CD14-positive monocyte (primary cell): Measurements from ENCODE around the gene IFFO2. TPM values are rescaled to one million over a fixed set of nuclear protein-coding genes. Genes with fewer than 3 reads are reported as not detected.
"Not testable (repeated sequence)": the region's sequence is repeated elsewhere in the genome, so short reads cannot be mapped to it uniquely, and the experiment has no call there.

Experiments used
- DNase-seq, 3 donors: peaks; one replicate each; pipeline ENCODE4 v3.0.0-alpha.2; 2011 to 2022
- H2AFZ ChIP-seq: 2 replicates; pipeline ENCODE4 v1.6.0; 2012; ENCODE audit warnings: mild to moderate bottlenecking, low read depth, low read length, inconsistent platforms; ENCODE audit not compliant: insufficient read depth, poor library complexity, severe bottlenecking
- H3K27ac ChIP-seq, 2 donors: 1 replicate in 1 of 2; 2 replicates in 1 of 2; pipeline ENCODE4 v1.5.1; 2012 to 2013; ENCODE audit warnings: low read length in 2 of 2, control low read depth in 1 of 2, inconsistent platforms in 1 of 2, low read depth in 1 of 2, mild to moderate bottlenecking in 1 of 2
- H3K27me3 ChIP-seq, 2 donors: one replicate each; pipeline versions ENCODE4 v1.6.0 to v1.6.1; 2011 to 2013; ENCODE audit warnings: low read length in 2 of 2; ENCODE audit not compliant: control insufficient read depth in 2 of 2, insufficient read depth in 2 of 2
- H3K36me3 ChIP-seq, 2 donors: replicated peaks in 1 of 2; 1 replicate in 1 of 2; 2 replicates in 1 of 2; pipeline versions ENCODE4 v1.5.1 to v1.6.1; 2012 to 2013; ENCODE audit warnings: low read length in 2 of 2, control low read depth in 1 of 2, inconsistent platforms in 1 of 2, mild to moderate bottlenecking in 1 of 2; ENCODE audit not compliant: insufficient read depth in 2 of 2, control insufficient read depth in 1 of 2
- H3K4me1 ChIP-seq, 2 donors: 1 replicate in 1 of 2; 2 replicates in 1 of 2; pipeline versions ENCODE4 v1.5.1 to v1.6.1; 2012 to 2013; ENCODE audit warnings: low read length in 2 of 2, control low read depth in 1 of 2, inconsistent platforms in 1 of 2, mild to moderate bottlenecking in 1 of 2, moderate library complexity in 1 of 2; ENCODE audit not compliant: insufficient read depth in 2 of 2, control insufficient read depth in 1 of 2
- H3K4me2 ChIP-seq: replicated peaks from 2 replicates; pipeline ENCODE3; 2012; ENCODE audit warnings: low read length, moderate library complexity, mild to moderate bottlenecking; ENCODE audit not compliant: poor library complexity, severe bottlenecking; ENCODE audit errors: extremely low read depth
- H3K4me3 ChIP-seq, 3 experiments: fragments of 200-600 bp in 1 of 3; sonication (generic) in 1 of 3; replicated peaks in 1 of 3; 1 replicate in 2 of 3; 2 replicates in 1 of 3; pipeline ENCODE4 v1.5.1; 2011 to 2013; ENCODE audit warnings: low read length in 3 of 3, mild to moderate bottlenecking in 3 of 3, control low read depth in 2 of 3, low read depth in 2 of 3, inconsistent platforms in 1 of 3, moderate library complexity in 1 of 3
- H3K79me2 ChIP-seq: 2 replicates; pipeline ENCODE4 v1.6.0; 2012; ENCODE audit warnings: mild to moderate bottlenecking, control low read depth, inconsistent platforms, low read length, moderate library complexity; ENCODE audit not compliant: insufficient read depth
- H3K9ac ChIP-seq: 2 replicates; pipeline ENCODE4 v1.6.0; 2017; ENCODE audit warnings: low read length, mild to moderate bottlenecking; ENCODE audit not compliant: insufficient read depth, poor library complexity, severe bottlenecking
- H3K9me3 ChIP-seq, 2 donors: replicated peaks in 1 of 2; 1 replicate in 1 of 2; 2 replicates in 1 of 2; pipeline versions ENCODE4 v1.5.1 to v1.6.1; 2012 to 2013; ENCODE audit warnings: low read length in 2 of 2, control low read depth in 1 of 2; ENCODE audit not compliant: control insufficient read depth in 1 of 2, insufficient read depth in 1 of 2
- H4K20me1 ChIP-seq: 2 replicates; pipeline ENCODE4 v1.6.0; 2012; ENCODE audit warnings: mild to moderate bottlenecking, low read length, control low read depth, moderate library complexity; ENCODE audit not compliant: insufficient read depth
- H3K27ac Mint-ChIP-seq, 7 donors: one replicate each; pipeline ENCODE4 v1.8.0; 2020; ENCODE audit warnings: mild to moderate bottlenecking in 7 of 7, mixed read lengths in 7 of 7, moderate library complexity in 6 of 7, inconsistent platforms in 2 of 7
- H3K27me3 Mint-ChIP-seq, 3 donors: one replicate each; pipeline ENCODE4 v1.8.0; 2021 to 2022; ENCODE audit warnings: low read depth in 3 of 3, mild to moderate bottlenecking in 3 of 3, mixed read lengths in 3 of 3, moderate library complexity in 3 of 3, inconsistent platforms in 1 of 3
- H3K36me3 Mint-ChIP-seq, 2 donors: one replicate each; pipeline ENCODE4 v1.8.0; 2020; ENCODE audit warnings: mixed read lengths in 2 of 2, inconsistent platforms in 1 of 2, mild to moderate bottlenecking in 1 of 2
- H3K4me1 Mint-ChIP-seq: one replicate; pipeline ENCODE4 v1.8.0; 2020; ENCODE audit warnings: mild to moderate bottlenecking, mixed read lengths
- H3K4me3 Mint-ChIP-seq, 2 donors: one replicate each; pipeline ENCODE4 v1.8.0; 2020; ENCODE audit warnings: mild to moderate bottlenecking in 2 of 2, mixed read lengths in 2 of 2, moderate library complexity in 1 of 2
- H3K9me3 Mint-ChIP-seq, 7 donors: one replicate each; pipeline ENCODE4 v1.8.0; 2020 to 2022; ENCODE audit warnings: mixed read lengths in 7 of 7, mild to moderate bottlenecking in 6 of 7, moderate library complexity in 6 of 7, inconsistent platforms in 2 of 7
- WGBS: methylation state at CpG from one replicate; pipeline ENCODE4 v1.1.5; 2013; ENCODE audit warnings: missing lambda C conversion rate; ENCODE audit not compliant: insufficient coverage; 5-methylcytosine and 5-hydroxymethylcytosine counted together
- intact Hi-C, 2 donors: fragments of 100-400 bp; cut with micrococcal nuclease; formaldehyde crosslinking; loops; one replicate each; pipeline versions ENCODE4 v1.15.0 to v1.15.1; 2023
- polyA plus RNA-seq, 3 donors: library from polyadenylated mRNA; depleted of rRNA in 1 of 3; unstranded in 2 of 3; stranded (reverse) in 1 of 3; fragments of 300-500 nt in 2 of 3; fragments of >200 nt in 1 of 3; fragmentation: Illumina TruSeq in 2 of 3; gene quantifications; 1 replicate in 2 of 3; 2 replicates in 1 of 3; pipeline ENCODE4 v1.2.3, GENCODE V29; 2012 to 2021
- TF ChIP-seq, protein P1 (sequence below): fragments of 200-600 bp; IDR thresholded peaks from one replicate; pipeline ENCODE4 v1.8.0; 2022; ENCODE audit warnings: antibody characterized with exemption, mild to moderate bottlenecking

Gene IFFO2
- polyA plus RNA-seq, 3 donors: 0.78 to 17.5 (median 0.94) TPM

DNA sequence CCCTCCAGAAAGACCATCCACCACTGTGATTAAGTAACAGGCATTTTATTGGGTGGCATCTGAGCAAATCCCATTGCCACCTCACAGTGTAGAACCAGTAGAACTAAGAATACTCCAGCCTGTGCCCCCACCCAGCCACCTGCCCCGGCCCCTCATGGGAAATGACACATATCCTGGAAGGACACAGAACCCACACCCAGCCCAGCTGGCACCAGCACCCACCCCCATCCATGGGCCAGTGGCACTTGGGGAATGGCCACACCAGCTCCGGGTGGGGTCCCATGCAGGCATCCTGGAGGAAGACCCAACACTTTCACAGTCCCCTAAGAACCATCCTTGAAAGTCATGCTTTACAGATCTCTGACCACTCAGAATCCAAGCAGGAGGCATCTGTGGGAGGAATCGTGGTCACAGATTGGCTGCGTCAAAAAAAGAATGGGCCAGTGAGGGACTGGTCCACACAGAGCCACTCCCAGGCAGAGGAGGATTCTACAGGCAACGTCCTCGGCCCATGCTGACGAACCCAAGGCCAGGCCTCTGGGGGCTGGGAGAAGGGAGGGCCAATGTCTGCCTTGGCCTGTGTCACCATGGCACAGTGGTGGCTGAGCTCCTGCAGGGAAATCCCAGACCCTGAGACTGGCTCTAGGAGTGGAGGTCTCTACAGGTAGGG lies 84.9 kb downstream of the IFFO2 start:
- H3K4me1 ChIP-seq: no peaks in the 10 kb centered on the region
- H3K9ac ChIP-seq: no peak overlapping the region
- H4K20me1 ChIP-seq: no peaks in the 10 kb centered on the region
- no peak for DNase-seq
- intact Hi-C loops: no loop called here
- H3K9me3 ChIP-seq: no peaks in the 10 kb centered on the region
- H3K36me3 Mint-ChIP-seq: peaks cover 14 to 22% of the 10 kb centered on the region in 2 donors
- no peak overlapping the region for H3K4me2 ChIP-seq
- peak overlapping the region in 2 of 7 donors; percentile 9 to 17 for H3K27ac Mint-ChIP-seq
- H3K4me3 Mint-ChIP-seq: no peak overlapping the region
- H3K27ac ChIP-seq: no peak overlapping the region
- TF ChIP-seq, protein P1, sequence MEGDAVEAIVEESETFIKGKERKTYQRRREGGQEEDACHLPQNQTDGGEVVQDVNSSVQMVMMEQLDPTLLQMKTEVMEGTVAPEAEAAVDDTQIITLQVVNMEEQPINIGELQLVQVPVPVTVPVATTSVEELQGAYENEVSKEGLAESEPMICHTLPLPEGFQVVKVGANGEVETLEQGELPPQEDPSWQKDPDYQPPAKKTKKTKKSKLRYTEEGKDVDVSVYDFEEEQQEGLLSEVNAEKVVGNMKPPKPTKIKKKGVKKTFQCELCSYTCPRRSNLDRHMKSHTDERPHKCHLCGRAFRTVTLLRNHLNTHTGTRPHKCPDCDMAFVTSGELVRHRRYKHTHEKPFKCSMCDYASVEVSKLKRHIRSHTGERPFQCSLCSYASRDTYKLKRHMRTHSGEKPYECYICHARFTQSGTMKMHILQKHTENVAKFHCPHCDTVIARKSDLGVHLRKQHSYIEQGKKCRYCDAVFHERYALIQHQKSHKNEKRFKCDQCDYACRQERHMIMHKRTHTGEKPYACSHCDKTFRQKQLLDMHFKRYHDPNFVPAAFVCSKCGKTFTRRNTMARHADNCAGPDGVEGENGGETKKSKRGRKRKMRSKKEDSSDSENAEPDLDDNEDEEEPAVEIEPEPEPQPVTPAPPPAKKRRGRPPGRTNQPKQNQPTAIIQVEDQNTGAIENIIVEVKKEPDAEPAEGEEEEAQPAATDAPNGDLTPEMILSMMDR: no peak
- peaks cover 10% of the 10 kb centered on the region for H3K4me1 Mint-ChIP-seq
- no peaks in the 10 kb centered on the region for H3K79me2 ChIP-seq
- no peak overlapping the region for H3K4me3 ChIP-seq
- H3K27me3 Mint-ChIP-seq: peaks cover 5 to 9% (median 8%) of the 10 kb centered on the region in 3 donors
- no peaks in the 10 kb centered on the region for H3K9me3 Mint-ChIP-seq
- H3K36me3 ChIP-seq: peaks cover 13 to 22% of the 10 kb centered on the region in 2 donors
- no peak overlapping the region for H2AFZ ChIP-seq
- H3K27me3 ChIP-seq: no peaks in the 10 kb centered on the region
- WGBS: 87% methylated on average over 7 of the region's 7 CpGs

GRCh38 chr1:18870957-18871356 lies 85.5 kb downstream of the IFFO2 start:
- TF ChIP-seq, protein P1: no peak
- Histone ChIP-seq H3K27me3 (no peaks in the 10 kb centered on the region), H3K4me2 (no peak overlapping the region), H2AFZ (no peak overlapping the region), H3K9me3 (no peaks in the 10 kb centered on the region), H3K79me2 (no peaks in the 10 kb centered on the region), H3K36me3 (peaks cover 13 to 16% of the 10 kb centered on the region in 2 donors), H3K4me3 (no peak overlapping the region), H3K9ac (no peak overlapping the region), H3K27ac (no peak overlapping the region), H4K20me1 (no peaks in the 10 kb centered on the region), H3K4me1 (no peaks in the 10 kb centered on the region)
- Mint-ChIP-seq H3K9me3 (no peaks in the 10 kb centered on the region), H3K36me3 (peaks cover 11 to 17% of the 10 kb centered on the region in 2 donors), H3K27me3 (peaks cover 9 to 14% (median 9%) of the 10 kb centered on the region in 3 donors), H3K27ac (peak overlapping the region in 1 of 7 donors; percentile 9), H3K4me3 (no peak overlapping the region), H3K4me1 (peaks cover 10% of the 10 kb centered on the region)
- 79% methylated on average over 6 of the region's 10 CpGs for WGBS
- intact Hi-C loops: no loop called here
- no peak for DNase-seq

- H3K27ac ChIP-seq, H3K79me2 ChIP-seq, H2AFZ ChIP-seq, DNase-seq, H3K4me3 Mint-ChIP-seq, H3K9me3 ChIP-seq, H3K4me1 ChIP-seq, H3K27ac Mint-ChIP-seq, H3K4me3 ChIP-seq, H3K27me3 ChIP-seq, H3K4me2 ChIP-seq, intact Hi-C loops, H3K9ac ChIP-seq, H4K20me1 ChIP-seq, H3K9me3 Mint-ChIP-seq: not testable (repeated sequence)
- peaks cover 9 to 18% (median 14%) of the 10 kb centered on the region in 3 donors for H3K27me3 Mint-ChIP-seq
- H3K4me1 Mint-ChIP-seq: peaks cover 10% of the 10 kb centered on the region
- peaks cover 13% of the 10 kb centered on the region in 2 donors for H3K36me3 ChIP-seq
- H3K36me3 Mint-ChIP-seq: peaks cover 11 to 15% of the 10 kb centered on the region in 2 donors
- no CpG with 5 or more reads among the region's 3 CpGs for WGBS
Measured at GRCh38 chr1:18870595-18870865, 85.9 kb downstream of the IFFO2 start.
